NOMO-1 (cell line): ENCODE data around the gene RHOA.
A peak's percentile ranks its signal among the peaks of the same experiment; 100 is the strongest.
"Not testable (repeated sequence)": the region's sequence is repeated elsewhere in the genome, so short reads cannot be mapped to it uniquely, and the experiment has no call there.

Experiments used
- DNase-seq, 2 experiments: peaks; one replicate each; lab custom pipeline; 2025; ENCODE audit not compliant: unreplicated experiment in 2 of 2; lab: John Stamatoyannopoulos, UW

The RHOA gene

GRCh38 chr3:49412632-49413337 is 1.0 kb upstream of the RHOA start:
- no peak for DNase-seq

GRCh38 chr3:49411535-49411967 is 225 bp downstream of the RHOA start:
- peak in 1 of 2 experiments; percentile 34 for DNase-seq

- peak in 1 of 2 experiments; percentile 17 for DNase-seq
Observed at GRCh38 chr3:49410846-49411534, 786 bp downstream of the RHOA start.

- no peak for DNase-seq
Observed at GRCh38 chr3:49410066-49410845, 1.5 kb downstream of the RHOA start.

- peak in 1 of 2 experiments; percentile 19 for DNase-seq
Observed at GRCh38 chr3:49406571-49407565, 4.9 kb downstream of the RHOA start.

- DNase-seq = not testable (repeated sequence)
Observed at GRCh38 chr3:49405570-49405969, 6.2 kb downstream of the RHOA start.

- no peak for DNase-seq
Observed at GRCh38 chr3:49403891-49404290, 7.9 kb downstream of the RHOA start.

- no peak for DNase-seq
Observed at GRCh38 chr3:49401766-49402165, 10.0 kb downstream of the RHOA start.

GRCh38 chr3:49399461-49399860 is 12.3 kb downstream of the RHOA start:
- no peak for DNase-seq

- no peak for DNase-seq
Observed at GRCh38 chr3:49397470-49397869, 14.3 kb downstream of the RHOA start.

GRCh38 chr3:49391310-49391709 is 20.5 kb downstream of the RHOA start:
- not testable (repeated sequence) for DNase-seq

- no peak for DNase-seq
Observed at GRCh38 chr3:49389297-49389696, 22.5 kb downstream of the RHOA start.

- DNase-seq = no peak
Observed at GRCh38 chr3:49388289-49388820, 23.4 kb downstream of the RHOA start.

- no peak for DNase-seq
Observed at GRCh38 chr3:49387721-49388120, 24.1 kb downstream of the RHOA start.

- DNase-seq = peak; percentile 36 to 87
Observed at GRCh38 chr3:49386056-49386756, 25.6 kb downstream of the RHOA start.

- DNase-seq = no peak
Observed at GRCh38 chr3:49385617-49386016, 26.2 kb downstream of the RHOA start.

- DNase-seq = no peak
Observed at GRCh38 chr3:49383387-49383786, 28.4 kb downstream of the RHOA start.

- DNase-seq = no peak
Observed at GRCh38 chr3:49378249-49378895, 33.4 kb downstream of the RHOA start.

- DNase-seq = no peak
Observed at GRCh38 chr3:49377483-49377882, 34.3 kb downstream of the RHOA start.
